Keratinocyte (primary cell): Measurements from ENCODE around the gene DAPP1. TPM values are rescaled to one million over a fixed set of nuclear protein-coding genes. Genes with fewer than 3 reads are reported as not detected.

ENCODE experiments used
- DNase-seq: peaks from one replicate; pipeline ENCODE4 v3.0.0-alpha.2; 2011; ENCODE audit warnings: low read depth, missing footprints, low spot score
- FAIRE-seq: peaks from 2 replicates; lab custom pipeline; 2011; peaks lifted over from hg19 to GRCh38; lab: Jason Lieb, UNC
- H2AFZ ChIP-seq: 2 replicates; pipeline ENCODE4 v1.6.0; 2012; ENCODE audit warnings: low read length, control low read depth, inconsistent platforms; ENCODE audit not compliant: control insufficient read depth
- H3K27ac ChIP-seq: 2 replicates; pipeline ENCODE4 v1.5.1; 2011; ENCODE audit warnings: low read length; ENCODE audit not compliant: control insufficient read depth, insufficient read depth
- H3K27me3 ChIP-seq: 3 replicates; pipeline ENCODE4 v1.6.0; 2011; ENCODE audit warnings: low read length; ENCODE audit not compliant: control insufficient read depth, insufficient read depth; ENCODE audit errors: extremely low read depth
- H3K36me3 ChIP-seq, 2 experiments: 2 replicates in 1 of 2; 3 replicates in 1 of 2; pipeline ENCODE4 v1.5.1; 2011; ENCODE audit warnings: low read length in 2 of 2, mild to moderate bottlenecking in 1 of 2; ENCODE audit not compliant: control insufficient read depth in 2 of 2, insufficient read depth in 2 of 2; ENCODE audit errors: extremely low read depth in 1 of 2
- H3K4me1 ChIP-seq: 3 replicates; pipeline ENCODE4 v1.5.1; 2011; ENCODE audit warnings: low read length; ENCODE audit not compliant: control insufficient read depth, insufficient read depth; ENCODE audit errors: extremely low read depth
- H3K4me2 ChIP-seq: 3 replicates; pipeline ENCODE4 v1.6.0; 2011; ENCODE audit warnings: low read depth, low read length; ENCODE audit not compliant: control insufficient read depth, insufficient read depth; ENCODE audit errors: extremely low read depth
- H3K4me3 ChIP-seq, 3 experiments: fragments of 200-600 bp in 1 of 3; sonication (generic) in 1 of 3; 2 replicates in 2 of 3; 3 replicates in 1 of 3; pipeline ENCODE4 v1.5.1; 2011 to 2016; ENCODE audit warnings: low read length in 3 of 3, mild to moderate bottlenecking in 3 of 3, control low read depth in 2 of 3, inconsistent platforms in 1 of 3, low read depth in 1 of 3, mixed read lengths in 1 of 3, mixed run types in 1 of 3, moderate library complexity in 1 of 3; ENCODE audit not compliant: control insufficient read depth in 2 of 3, insufficient read depth in 2 of 3; ENCODE audit errors: extremely low read depth in 1 of 3
- H3K79me2 ChIP-seq: 2 replicates; pipeline ENCODE4 v1.6.0; 2012; ENCODE audit warnings: low read length; ENCODE audit not compliant: control insufficient read depth, insufficient read depth
- H3K9ac ChIP-seq: 3 replicates; pipeline ENCODE4 v1.6.0; 2011; ENCODE audit warnings: low read length; ENCODE audit not compliant: control insufficient read depth, insufficient read depth; ENCODE audit errors: extremely low read depth
- H3K9me1 ChIP-seq: 3 replicates; pipeline ENCODE4 v1.6.0; 2011; ENCODE audit warnings: low read length; ENCODE audit not compliant: control insufficient read depth, insufficient read depth; ENCODE audit errors: extremely low read depth
- H3K9me3 ChIP-seq: 2 replicates; pipeline ENCODE4 v1.5.1; 2012; ENCODE audit warnings: low read depth, low read length; ENCODE audit not compliant: control insufficient read depth
- H4K20me1 ChIP-seq: 3 replicates; pipeline ENCODE4 v1.6.0; 2011; ENCODE audit warnings: low read length; ENCODE audit not compliant: control insufficient read depth, insufficient read depth; ENCODE audit errors: extremely low read depth
- CTCF ChIP-seq, 3 experiments: IDR thresholded peaks in 1 of 3; conservative IDR thresholded peaks in 1 of 3; optimal IDR thresholded peaks in 1 of 3; 2 replicates in 2 of 3; 3 replicates in 1 of 3; pipeline versions ENCODE3 to v1.5.1; 2011; ENCODE audit warnings: low read length in 3 of 3, mild to moderate bottlenecking in 3 of 3, moderate library complexity in 2 of 3, control low read depth in 1 of 3, inconsistent platforms in 1 of 3; ENCODE audit not compliant: insufficient read depth in 2 of 3; ENCODE audit errors: extremely low read depth in 1 of 3
- EZH2 ChIP-seq: IDR thresholded peaks from one replicate; pipeline ENCODE4 v1.6.1; 2012; ENCODE audit warnings: inconsistent platforms, mild to moderate bottlenecking, low read length, moderate library complexity
- dilution Hi-C: fragments of 300-500 bp; cut with MboI; formaldehyde crosslinking; loops from one replicate; pipeline ENCODE4 v1.7.0; 2020; ENCODE audit warnings: low sequenced_read_pairs; ENCODE audit not compliant: extremely low pct_ligation_motif_present
- polyA plus RNA-seq, 5 experiments: library from polyadenylated mRNA; depleted of rRNA in 3 of 5; stranded (reverse) in 3 of 5; stranded (forward) in 1 of 5; unstranded in 1 of 5; fragments of >200 nt; gene quantifications; 1 replicate in 1 of 5; 2 replicates in 3 of 5; 3 replicates in 1 of 5; pipeline versions ENCODE4 v1.2.1 to v1.2.3, GENCODE V29; 2011 to 2012; ENCODE audit warnings: missing spikeins in 2 of 5, low read depth in 1 of 5, low replicate concordance in 1 of 5

DAPP1 gene
- polyA plus RNA-seq, 1 donor (not counting 4 experiments of a cell fraction or from before 2014, with no cell fraction given), result 80.3 TPM

DNA sequence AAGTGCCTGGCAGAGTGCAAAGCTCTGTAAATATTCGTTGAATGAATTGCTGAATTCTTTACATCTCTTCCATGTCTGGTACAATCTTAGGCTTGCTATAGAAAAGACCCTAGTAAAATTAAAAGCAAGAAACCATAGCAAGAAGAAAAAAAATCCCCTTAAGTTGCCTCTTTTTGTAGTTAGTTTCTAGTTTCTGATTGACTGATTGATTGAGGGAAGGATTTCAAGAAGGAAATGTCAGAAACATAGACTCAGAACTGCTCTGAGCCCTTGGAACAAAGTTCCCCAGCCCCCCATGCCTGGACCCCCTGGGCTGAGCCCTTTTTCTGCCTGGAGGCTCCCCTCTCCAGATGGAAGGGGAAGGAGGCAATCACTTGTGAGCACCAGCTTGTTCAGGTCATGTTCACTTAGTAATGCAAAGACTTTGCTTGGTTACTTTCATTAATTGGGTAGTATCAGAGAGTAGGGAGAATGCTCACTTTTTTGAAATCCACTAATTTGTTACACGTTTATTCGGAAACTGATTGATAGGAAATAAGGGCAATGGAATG lies 35.6 kb downstream of the DAPP1 start:
- H3K4me3 ChIP-seq, result no peak overlapping the region
- dilution Hi-C loops, result no loop called here
- no peaks in the 10 kb centered on the region for H3K27me3 ChIP-seq
- no peak for FAIRE-seq
- H3K4me1 ChIP-seq, result peaks cover 11% of the 10 kb centered on the region
- no peaks in the 10 kb centered on the region for H4K20me1 ChIP-seq
- H3K27ac ChIP-seq, result no peak overlapping the region
- no peak overlapping the region for H2AFZ ChIP-seq
- H3K9me3 ChIP-seq, result no peaks in the 10 kb centered on the region
- no peak overlapping the region for H3K9ac ChIP-seq
- DNase-seq, result no peak
- H3K79me2 ChIP-seq, result no peaks in the 10 kb centered on the region
- no peak for TF ChIP-seq EZH2
- TF ChIP-seq CTCF (optimal IDR thresholded peaks at IDR 0.05 in 1 of 3, IDR thresholded peaks at IDR 0.05 in 1 of 3, conservative IDR thresholded peaks at IDR 0.05 in 1 of 3; ENCODE audit: extremely low read depth in 1 of 3, insufficient read depth in 2 of 3, low read length in 3 of 3), result no peak
- H3K36me3 ChIP-seq, result peaks cover 21 to 25% of the 10 kb centered on the region in 2 experiments
- H3K4me2 ChIP-seq, result no peak overlapping the region
- no peaks in the 10 kb centered on the region for H3K9me1 ChIP-seq

- no peaks in the 10 kb centered on the region for H4K20me1 ChIP-seq
- H2AFZ ChIP-seq, result no peak overlapping the region
- H3K4me3 ChIP-seq, result no peak overlapping the region
- H3K36me3 ChIP-seq, result peaks cover 22 to 23% of the 10 kb centered on the region in 2 experiments
- H3K4me2 ChIP-seq, result no peak overlapping the region
- TF ChIP-seq CTCF (optimal IDR thresholded peaks at IDR 0.05 in 1 of 3, IDR thresholded peaks at IDR 0.05 in 1 of 3, conservative IDR thresholded peaks at IDR 0.05 in 1 of 3; ENCODE audit: extremely low read depth in 1 of 3, insufficient read depth in 2 of 3, low read length in 3 of 3) (no peak), EZH2 (no peak)
- FAIRE-seq, result no peak
- H3K9me3 ChIP-seq, result no peaks in the 10 kb centered on the region
- peaks cover 11% of the 10 kb centered on the region for H3K4me1 ChIP-seq
- H3K9ac ChIP-seq, result no peak overlapping the region
- dilution Hi-C loops, result no loop called here
- H3K27me3 ChIP-seq, result no peaks in the 10 kb centered on the region
- no peak for DNase-seq
- H3K79me2 ChIP-seq, result no peaks in the 10 kb centered on the region
- no peak overlapping the region for H3K27ac ChIP-seq
- no peaks in the 10 kb centered on the region for H3K9me1 ChIP-seq
Measured at GRCh38 chr4:99853190-99853589, 36.6 kb downstream of the DAPP1 start.
